ENCODE measurements around the gene C10orf67.

DNA sequence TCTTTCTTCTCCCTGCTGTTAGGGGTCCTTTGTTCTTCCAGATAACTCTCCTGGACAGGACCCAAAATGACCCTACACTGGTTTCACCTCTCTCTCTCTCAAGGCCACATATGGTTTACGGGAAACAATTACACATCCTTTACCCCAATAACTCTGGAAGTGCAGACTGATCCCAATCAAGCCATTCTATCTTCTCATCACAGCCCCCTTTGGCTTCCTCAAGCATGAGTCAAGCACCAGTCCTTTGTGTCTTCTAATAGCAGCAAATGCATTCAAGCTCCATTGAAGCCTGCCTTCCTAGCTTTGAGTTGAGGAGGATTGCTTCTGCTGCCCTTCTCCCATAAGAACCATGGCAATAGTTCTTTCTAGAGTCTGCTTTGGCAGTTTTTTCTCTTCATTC, 20.2 kb downstream of the C10orf67 start:
- TF ChIP-seq, protein P1, sequence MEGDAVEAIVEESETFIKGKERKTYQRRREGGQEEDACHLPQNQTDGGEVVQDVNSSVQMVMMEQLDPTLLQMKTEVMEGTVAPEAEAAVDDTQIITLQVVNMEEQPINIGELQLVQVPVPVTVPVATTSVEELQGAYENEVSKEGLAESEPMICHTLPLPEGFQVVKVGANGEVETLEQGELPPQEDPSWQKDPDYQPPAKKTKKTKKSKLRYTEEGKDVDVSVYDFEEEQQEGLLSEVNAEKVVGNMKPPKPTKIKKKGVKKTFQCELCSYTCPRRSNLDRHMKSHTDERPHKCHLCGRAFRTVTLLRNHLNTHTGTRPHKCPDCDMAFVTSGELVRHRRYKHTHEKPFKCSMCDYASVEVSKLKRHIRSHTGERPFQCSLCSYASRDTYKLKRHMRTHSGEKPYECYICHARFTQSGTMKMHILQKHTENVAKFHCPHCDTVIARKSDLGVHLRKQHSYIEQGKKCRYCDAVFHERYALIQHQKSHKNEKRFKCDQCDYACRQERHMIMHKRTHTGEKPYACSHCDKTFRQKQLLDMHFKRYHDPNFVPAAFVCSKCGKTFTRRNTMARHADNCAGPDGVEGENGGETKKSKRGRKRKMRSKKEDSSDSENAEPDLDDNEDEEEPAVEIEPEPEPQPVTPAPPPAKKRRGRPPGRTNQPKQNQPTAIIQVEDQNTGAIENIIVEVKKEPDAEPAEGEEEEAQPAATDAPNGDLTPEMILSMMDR (IDR thresholded peaks at IDR 0.05), result no peak
- TF ChIP-seq POLR2A (IDR thresholded peaks at IDR 0.05), result no peak
